GM04504 (cell line): ENCODE data around the gene CMTR1.

Experiments used
- DNase-seq: peaks from one replicate; pipeline ENCODE4 v3.0.0-alpha.2; 2012; ENCODE audit warnings: low read depth

CMTR1 gene

GRCh38 chr6:37514321-37514771 lies 81.3 kb downstream of the CMTR1 start:
- no peak for DNase-seq

GRCh38 chr6:37514837-37515236 lies 81.8 kb downstream of the CMTR1 start:
- DNase-seq = no peak

- DNase-seq = no peak
Measured at GRCh38 chr6:37515712-37516075, 82.7 kb downstream of the CMTR1 start.

- no peak for DNase-seq
Measured at GRCh38 chr6:37516076-37516919, 83.3 kb downstream of the CMTR1 start.

- no peak for DNase-seq
Measured at GRCh38 chr6:37516920-37517405, 83.9 kb downstream of the CMTR1 start.

- DNase-seq = no peak
Measured at GRCh38 chr6:37517411-37517812, 84.4 kb downstream of the CMTR1 start.

GRCh38 chr6:37518116-37518515 lies 85.1 kb downstream of the CMTR1 start:
- no peak for DNase-seq

GRCh38 chr6:37519461-37519860 lies 86.4 kb downstream of the CMTR1 start:
- DNase-seq = no peak

GRCh38 chr6:37520926-37521325 lies 87.9 kb downstream of the CMTR1 start:
- no peak for DNase-seq

- DNase-seq = no peak
Measured at GRCh38 chr6:37521674-37522073, 88.7 kb downstream of the CMTR1 start.

GRCh38 chr6:37522836-37523235 lies 89.8 kb downstream of the CMTR1 start:
- no peak for DNase-seq

- DNase-seq = no peak
Measured at GRCh38 chr6:37523412-37523811, 90.4 kb downstream of the CMTR1 start.

- DNase-seq = no peak
Measured at GRCh38 chr6:37524025-37524969, 91.3 kb downstream of the CMTR1 start.

- DNase-seq = no peak
Measured at GRCh38 chr6:37524970-37525318, 91.9 kb downstream of the CMTR1 start.

- DNase-seq = no peak
Measured at GRCh38 chr6:37525460-37526357, 92.7 kb downstream of the CMTR1 start.

- no peak for DNase-seq
Measured at GRCh38 chr6:37528541-37528940, 95.5 kb downstream of the CMTR1 start.

- DNase-seq = no peak
Measured at GRCh38 chr6:37530297-37530696, 97.3 kb downstream of the CMTR1 start.

GRCh38 chr6:37531026-37531425 lies 98.0 kb downstream of the CMTR1 start:
- no peak for DNase-seq
